Pulmonary artery endothelial cell (primary cell): ENCODE data around the gene COMMD9. TPM values are rescaled to one million over a fixed set of nuclear protein-coding genes. Genes with fewer than 3 reads are reported as not detected.

ENCODE experiments used
- DNase-seq: peaks from one replicate; pipeline ENCODE4 v3.0.0-alpha.2; 2011; ENCODE audit warnings: low read depth, low spot score
- total RNA-seq: library from RNA; depleted of rRNA; stranded (reverse); fragments of >200 nt; gene quantifications from 2 replicates; pipeline ENCODE4 v1.2.3, GENCODE V29; 2014

The COMMD9 gene
- total RNA-seq, 1 donor from 2014 or later, result 22.3 TPM

DNA sequence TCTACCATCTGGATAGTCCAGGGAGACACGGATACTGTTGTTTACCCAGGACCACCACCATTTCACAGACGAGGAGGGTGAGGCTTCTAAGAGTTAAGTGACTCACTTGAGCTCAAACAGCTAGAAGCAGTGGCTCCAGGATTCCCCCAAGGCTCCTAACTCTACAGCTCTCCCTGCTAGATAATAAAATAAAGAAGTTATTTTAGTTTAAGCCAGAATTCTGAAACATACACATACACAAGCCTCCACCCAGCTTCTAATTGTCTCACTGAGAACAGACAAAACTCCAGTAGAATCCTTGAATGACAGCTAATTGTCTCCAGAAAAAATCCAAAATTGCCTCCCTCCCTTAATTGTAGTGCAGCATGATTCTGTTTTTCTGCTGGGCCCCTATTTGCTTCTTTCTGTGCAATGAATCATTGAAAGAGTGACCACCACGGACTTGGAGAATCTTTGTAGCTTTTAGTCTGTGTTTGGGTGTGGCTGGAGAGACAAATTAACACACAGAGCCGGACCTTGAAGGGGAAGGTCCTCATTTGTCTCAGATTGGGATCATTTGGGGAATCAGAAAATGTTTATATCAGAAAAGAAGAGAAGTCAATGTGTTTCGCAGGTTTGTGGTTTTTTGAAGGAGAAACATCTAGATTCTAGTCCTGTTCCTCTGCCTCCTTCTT, 64.9 kb downstream of the COMMD9 start:
- no peak for DNase-seq

DNA sequence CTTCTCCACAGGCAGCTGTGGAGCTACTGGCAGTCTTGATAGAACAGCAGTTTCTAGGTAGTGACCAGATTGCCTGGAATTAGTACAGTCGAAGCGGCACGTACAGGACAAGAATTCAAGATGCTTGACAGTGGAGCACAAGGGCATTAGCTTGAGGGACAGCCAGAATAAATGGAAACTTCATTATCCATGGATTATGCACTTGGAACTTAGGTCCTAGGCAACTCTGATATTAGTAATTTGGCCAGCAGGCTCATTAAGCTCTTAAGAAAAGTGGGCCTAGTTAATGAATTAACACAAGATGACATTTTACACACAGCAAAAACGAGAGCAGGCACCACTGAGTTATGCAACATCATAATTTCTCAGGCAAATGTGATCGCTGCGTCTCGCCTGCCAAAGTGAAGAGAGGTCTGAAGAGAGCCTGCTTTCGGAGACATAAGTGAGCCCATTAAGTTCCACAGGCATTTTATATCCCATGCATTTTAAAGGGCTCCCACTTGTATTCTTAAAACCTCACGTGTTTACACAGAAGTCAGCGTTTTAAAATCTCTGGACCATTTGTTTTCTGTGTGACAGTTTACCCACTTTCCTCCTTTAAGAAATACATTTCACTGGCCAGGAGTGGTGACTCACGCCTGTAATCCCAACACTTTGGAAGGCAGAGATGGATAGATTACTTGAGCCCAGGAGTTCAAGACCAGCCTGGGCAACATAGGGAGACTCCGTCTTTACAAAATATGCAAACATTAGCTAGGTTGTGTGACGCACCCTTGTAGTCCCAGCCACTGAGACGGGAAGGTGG, 66.2 kb downstream of the COMMD9 start:
- DNase-seq, result no peak

Other genes with a start within 250 kb of the COMMD9 start
- 9.6 and 15.5 TPM in 2 replicates for gene PRR5L, start 6.9 kb upstream of the COMMD9 start, total RNA-seq
- 7.6 and 11.5 TPM in 2 replicates for gene TRAF6, start 220.8 kb upstream of the COMMD9 start, total RNA-seq